Parathyroid adenoma (tissue), 2 donors: Measurements from ENCODE around the gene ZNF311.

Experiments
- H2AFZ ChIP-seq: fragments of 300-600 bp; sonication (generic); one replicate; pipeline ENCODE4 v1.7.0; 2017; ENCODE audit warnings: antibody characterized with exemption, mild to moderate bottlenecking
- H3K27ac ChIP-seq: fragments of 300-600 bp; sonication (generic); one replicate; pipeline ENCODE4 v1.7.0; 2017
- H3K27me3 ChIP-seq: fragments of 300-600 bp; sonication (generic); one replicate; pipeline ENCODE4 v1.7.0; 2017; ENCODE audit warnings: low read length; ENCODE audit not compliant: control insufficient read depth, insufficient read depth
- H3K36me3 ChIP-seq: fragments of 300-600 bp; sonication (generic); one replicate; pipeline ENCODE4 v1.7.0; 2017; ENCODE audit warnings: low read length; ENCODE audit not compliant: control insufficient read depth, insufficient read depth
- H3K4me1 ChIP-seq: fragments of 300-600 bp; sonication (generic); one replicate; pipeline ENCODE4 v1.7.0; 2017; ENCODE audit warnings: control low read depth
- H3K4me2 ChIP-seq: fragments of 300-600 bp; sonication (generic); one replicate; pipeline ENCODE4 v1.7.0; 2017; ENCODE audit warnings: low read length
- H3K4me3 ChIP-seq: fragments of 300-600 bp; sonication (generic); one replicate; pipeline ENCODE4 v1.7.0; 2017; ENCODE audit warnings: low read depth, low read length
- H3K79me2 ChIP-seq: fragments of 300-600 bp; sonication (generic); one replicate; pipeline ENCODE4 v1.7.0; 2017; ENCODE audit warnings: control low read depth
- H3K9ac ChIP-seq: fragments of 300-600 bp; sonication (generic); one replicate; pipeline ENCODE4 v1.7.0; 2017; ENCODE audit warnings: mild to moderate bottlenecking
- H3K9me3 ChIP-seq: fragments of 300-600 bp; sonication (generic); one replicate; pipeline ENCODE4 v1.7.0; 2017; ENCODE audit warnings: low read length; ENCODE audit not compliant: control insufficient read depth
- CTCF ChIP-seq: fragments of 300-600 bp; sonication (generic); IDR thresholded peaks from one replicate; pipeline ENCODE4 v1.7.0; 2017; ENCODE audit warnings: antibody characterized with exemption, mild to moderate bottlenecking
- donor health status: primary hyperparathyroidism.

ZNF311 gene

GRCh38 chr6:29025927-29026585 is 20.9 kb upstream of the ZNF311 start:
- no peak overlapping the region for H3K27ac ChIP-seq
- H3K79me2 ChIP-seq = no peaks in the 10 kb centered on the region
- H3K9ac ChIP-seq = no peak overlapping the region
- no peaks in the 10 kb centered on the region for H3K36me3 ChIP-seq
- TF ChIP-seq CTCF = no peak
- H2AFZ ChIP-seq = no peak overlapping the region
- H3K4me1 ChIP-seq = no peaks in the 10 kb centered on the region
- no peak overlapping the region for H3K4me2 ChIP-seq
- no peaks in the 10 kb centered on the region for H3K27me3 ChIP-seq
- no peak overlapping the region for H3K4me3 ChIP-seq
- no peaks in the 10 kb centered on the region for H3K9me3 ChIP-seq

GRCh38 chr6:29021434-29021833 is 16.3 kb upstream of the ZNF311 start:
- Histone ChIP-seq H2AFZ (no peak overlapping the region), H3K9ac (no peak overlapping the region), H3K36me3 (no peaks in the 10 kb centered on the region), H3K4me2 (no peak overlapping the region), H3K27me3 (no peaks in the 10 kb centered on the region), H3K4me3 (no peak overlapping the region), H3K9me3 (no peaks in the 10 kb centered on the region), H3K4me1 (no peaks in the 10 kb centered on the region), H3K27ac (no peak overlapping the region), H3K79me2 (no peaks in the 10 kb centered on the region)
- TF ChIP-seq CTCF = no peak

GRCh38 chr6:29019629-29020028 is 14.5 kb upstream of the ZNF311 start:
- no peak overlapping the region for H3K4me3 ChIP-seq
- no peaks in the 10 kb centered on the region for H3K27me3 ChIP-seq
- H3K36me3 ChIP-seq = no peaks in the 10 kb centered on the region
- H3K4me2 ChIP-seq = no peak overlapping the region
- H3K4me1 ChIP-seq = no peaks in the 10 kb centered on the region
- no peaks in the 10 kb centered on the region for H3K9me3 ChIP-seq
- no peak overlapping the region for H3K9ac ChIP-seq
- no peak overlapping the region for H2AFZ ChIP-seq
- H3K79me2 ChIP-seq = no peaks in the 10 kb centered on the region
- no peak overlapping the region for H3K27ac ChIP-seq
- no peak for TF ChIP-seq CTCF

GRCh38 chr6:29017428-29017802 is 12.3 kb upstream of the ZNF311 start:
- Histone ChIP-seq H3K9me3 (no peaks in the 10 kb centered on the region), H3K4me2 (peak overlapping the region; percentile 85), H3K4me3 (no peak overlapping the region), H3K9ac (no peak overlapping the region), H3K36me3 (no peaks in the 10 kb centered on the region), H3K27me3 (no peaks in the 10 kb centered on the region), H3K4me1 (no peaks in the 10 kb centered on the region), H2AFZ (no peak overlapping the region), H3K27ac (no peak overlapping the region), H3K79me2 (no peaks in the 10 kb centered on the region)
- TF ChIP-seq CTCF = no peak
